Trophoblast cell (in vitro differentiated cells and primary cell): ENCODE results near the gene TCEANC2.
A peak's percentile ranks its signal among the peaks of the same experiment; 100 is the strongest.

Source experiments
- DNase-seq, 2 donors: peaks; one replicate each; pipeline ENCODE4 v3.0.0-alpha.2; 2016
- H2AFZ ChIP-seq: 2 replicates; pipeline ENCODE4 v1.6.1; 2013; ENCODE audit warnings: low read length, moderate library complexity, mild to moderate bottlenecking; ENCODE audit not compliant: insufficient read depth, poor library complexity
- H2AK5ac ChIP-seq: 2 replicates; pipeline ENCODE4 v1.6.1; 2013; ENCODE audit warnings: mild to moderate bottlenecking, low read length
- H2BK120ac ChIP-seq: 2 replicates; pipeline ENCODE4 v1.6.1; 2013; ENCODE audit warnings: low read length, mild to moderate bottlenecking, moderate library complexity; ENCODE audit not compliant: insufficient read depth, poor library complexity
- H2BK12ac ChIP-seq: 2 replicates; pipeline ENCODE4 v1.6.1; 2013; ENCODE audit warnings: mild to moderate bottlenecking, low read length, moderate library complexity
- H2BK5ac ChIP-seq: 2 replicates; pipeline ENCODE4 v1.6.1; 2013; ENCODE audit warnings: low read length, low read depth, moderate library complexity, mild to moderate bottlenecking; ENCODE audit not compliant: poor library complexity
- H3K14ac ChIP-seq: 2 replicates; pipeline ENCODE4 v1.6.1; 2013; ENCODE audit warnings: mild to moderate bottlenecking, low read length
- H3K18ac ChIP-seq: 2 replicates; pipeline ENCODE4 v1.6.1; 2013; ENCODE audit warnings: mild to moderate bottlenecking, low read length
- H3K23ac ChIP-seq: 2 replicates; pipeline ENCODE4 v1.6.1; 2013; ENCODE audit warnings: low read length
- H3K27ac ChIP-seq: 2 replicates; pipeline ENCODE4 v1.5.1; 2013; ENCODE audit warnings: low read depth, mild to moderate bottlenecking, inconsistent platforms, low read length, moderate library complexity
- H3K27me3 ChIP-seq: 2 replicates; pipeline ENCODE4 v1.6.1; 2013; ENCODE audit warnings: inconsistent platforms, mild to moderate bottlenecking, low read length, moderate library complexity; ENCODE audit not compliant: insufficient read depth
- H3K36me3 ChIP-seq, 2 experiments: 1 replicate in 1 of 2; 2 replicates in 1 of 2; pipeline ENCODE4 v1.6.1; 2013; ENCODE audit warnings: low read length in 2 of 2, mild to moderate bottlenecking in 2 of 2, moderate library complexity in 1 of 2; ENCODE audit not compliant: insufficient read depth in 2 of 2, control insufficient read depth in 1 of 2
- H3K4ac ChIP-seq: 2 replicates; pipeline ENCODE4 v1.6.1; 2013; ENCODE audit warnings: low read depth, mild to moderate bottlenecking, low read length, moderate library complexity
- H3K4me1 ChIP-seq, 2 experiments: 1 replicate in 1 of 2; 2 replicates in 1 of 2; pipeline ENCODE4 v1.6.1; 2013; ENCODE audit warnings: low read length in 2 of 2, mild to moderate bottlenecking in 2 of 2, moderate library complexity in 1 of 2; ENCODE audit not compliant: insufficient read depth in 2 of 2, control insufficient read depth in 1 of 2
- H3K4me2 ChIP-seq: 2 replicates; pipeline ENCODE4 v1.6.1; 2013; ENCODE audit warnings: inconsistent platforms, mild to moderate bottlenecking, low read length, moderate library complexity
- H3K4me3 ChIP-seq: 2 replicates; pipeline ENCODE4 v1.5.1; 2013; ENCODE audit warnings: mild to moderate bottlenecking, low read depth, low read length, inconsistent platforms
- H3K79me1 ChIP-seq: one replicate; pipeline ENCODE4 v1.6.1; 2013; ENCODE audit warnings: low read length
- H3K79me2 ChIP-seq: 2 replicates; pipeline ENCODE4 v1.6.1; 2013; ENCODE audit warnings: low read length, mild to moderate bottlenecking; ENCODE audit not compliant: control insufficient read depth, insufficient read depth, poor library complexity
- H3K9ac ChIP-seq: 2 replicates; pipeline ENCODE4 v1.6.1; 2013; ENCODE audit warnings: mild to moderate bottlenecking, low read length
- H3K9me3 ChIP-seq: 2 replicates; pipeline ENCODE4 v1.6.1; 2013; ENCODE audit warnings: low read depth, mild to moderate bottlenecking, control low read depth, inconsistent platforms, low read length; ENCODE audit not compliant: insufficient read depth
- H4K12ac ChIP-seq: 2 replicates; pipeline ENCODE4 v1.6.1; 2013; ENCODE audit warnings: low read depth, mild to moderate bottlenecking, low read length, moderate library complexity
- H4K8ac ChIP-seq: 2 replicates; pipeline ENCODE4 v1.6.1; 2013; ENCODE audit warnings: low read depth, mild to moderate bottlenecking, low read length, moderate library complexity
- H4K91ac ChIP-seq: one replicate; pipeline ENCODE4 v1.6.1; 2013; ENCODE audit warnings: low read depth, mild to moderate bottlenecking, low read length, moderate library complexity
- WGBS: extraction: QIAGEN DNeasy Blood & Tissue Kit; methylation state at CpG from one replicate; pipeline ENCODE4 v1.1.7; 2013; ENCODE audit warnings: missing lambda C conversion rate; ENCODE audit not compliant: insufficient read length, insufficient coverage; ENCODE audit errors: extremely low coverage; 5-methylcytosine and 5-hydroxymethylcytosine counted together

Gene TCEANC2

GRCh38 chr1:54132495-54132894, 79.1 kb downstream of the TCEANC2 start:
- no peaks in the 10 kb centered on the region for H3K27me3 ChIP-seq

GRCh38 chr1:54134295-54134694, 80.9 kb downstream of the TCEANC2 start:
- Histone ChIP-seq H2AK5ac (peak overlapping the region; percentile 1), H2BK120ac (peak overlapping the region; percentile 61), H3K79me1 (peaks cover 36% of the 10 kb centered on the region), H4K91ac (peak overlapping the region; percentile 29), H3K18ac (no peak overlapping the region), H3K4me1 (peaks cover 19 to 31% of the 10 kb centered on the region in 2 experiments), H3K27ac (no peak overlapping the region), H3K23ac (no peak overlapping the region), H3K9ac (no peak overlapping the region), H3K79me2 (peaks cover 11% of the 10 kb centered on the region), H3K9me3 (peaks cover 2% of the 10 kb centered on the region), H3K36me3 (no peaks in the 10 kb centered on the region), H3K14ac (peak overlapping the region; percentile 10), H3K4me3 (no peak overlapping the region), H2AFZ (no peak overlapping the region), H3K4ac (no peak overlapping the region), H4K8ac (no peak overlapping the region), H2BK12ac (peak overlapping the region; percentile 58), H3K27me3 (no peaks in the 10 kb centered on the region), H4K12ac (no peak overlapping the region), H3K4me2 (no peak overlapping the region), H2BK5ac (no peak overlapping the region)
- no CpG with 5 or more reads among the region's 6 CpGs for WGBS
- no peak for DNase-seq

More at GRCh38 chr1:54132495-54132894, 79.1 kb downstream of the TCEANC2 start:
- Histone ChIP-seq H3K4me1 (peaks cover 11 to 20% of the 10 kb centered on the region in 2 experiments), H3K9ac (no peak overlapping the region), H3K14ac (no peak overlapping the region), H3K4me3 (no peak overlapping the region), H2BK5ac (no peak overlapping the region), H2BK12ac (peak overlapping the region; percentile 12), H4K91ac (peak overlapping the region; percentile 7), H3K23ac (no peak overlapping the region), H3K36me3 (no peaks in the 10 kb centered on the region), H2AFZ (no peak overlapping the region), H4K8ac (no peak overlapping the region), H3K18ac (no peak overlapping the region), H3K4me2 (no peak overlapping the region), H3K9me3 (peaks cover 2% of the 10 kb centered on the region), H2AK5ac (no peak overlapping the region), H3K4ac (no peak overlapping the region), H3K79me1 (peaks cover 24% of the 10 kb centered on the region), H2BK120ac (no peak overlapping the region), H3K79me2 (peaks cover 8% of the 10 kb centered on the region), H4K12ac (no peak overlapping the region), H3K27ac (no peak overlapping the region)
- WGBS = no CpG with 5 or more reads among the region's 2 CpGs
- DNase-seq = peak; percentile 4 to 60

GRCh38 chr1:54135436-54136120, 82.2 kb downstream of the TCEANC2 start:
- H3K9me3 ChIP-seq = peaks cover 2% of the 10 kb centered on the region
- H2BK120ac ChIP-seq = peak overlapping the region; percentile 99
- DNase-seq = peak in 1 of 2 donors; percentile 63
- H3K4me3 ChIP-seq = no peak overlapping the region
- H3K27me3 ChIP-seq = no peaks in the 10 kb centered on the region
- peak overlapping the region; percentile 88 for H3K18ac ChIP-seq
- no peak overlapping the region for H3K4me2 ChIP-seq
- peaks cover 19 to 31% of the 10 kb centered on the region in 2 experiments for H3K4me1 ChIP-seq
- peak overlapping the region; percentile 98 for H2BK12ac ChIP-seq
- peak overlapping the region; percentile 83 for H4K8ac ChIP-seq
- H3K9ac ChIP-seq = no peak overlapping the region
- H3K14ac ChIP-seq = peak overlapping the region; percentile 92
- H2BK5ac ChIP-seq = peak overlapping the region; percentile 92
- no peaks in the 10 kb centered on the region for H3K36me3 ChIP-seq
- H4K12ac ChIP-seq = peak overlapping the region; percentile 17
- H2AFZ ChIP-seq = no peak overlapping the region
- peak overlapping the region; percentile 97 for H3K27ac ChIP-seq
- peak overlapping the region; percentile 72 for H3K4ac ChIP-seq
- H3K79me2 ChIP-seq = peaks cover 11% of the 10 kb centered on the region
- H3K23ac ChIP-seq = no peak overlapping the region
- H2AK5ac ChIP-seq = peak overlapping the region; percentile 47
- WGBS = no CpG with 5 or more reads among the region's 5 CpGs
- H3K79me1 ChIP-seq = peaks cover 36% of the 10 kb centered on the region
- H4K91ac ChIP-seq = peak overlapping the region; percentile 90

GRCh38 chr1:54136269-54136896, 83.0 kb downstream of the TCEANC2 start:
- WGBS = no CpG with 5 or more reads among the region's 17 CpGs

More at GRCh38 chr1:54136269-54136896, 83.0 kb downstream of the TCEANC2 start:
- H3K4me3 ChIP-seq = no peak overlapping the region
- peak overlapping the region; percentile 88 for H3K18ac ChIP-seq
- H3K4ac ChIP-seq = peak overlapping the region; percentile 72
- H2AFZ ChIP-seq = peak overlapping the region; percentile 55
- H3K36me3 ChIP-seq = no peaks in the 10 kb centered on the region
- peaks cover 36% of the 10 kb centered on the region for H3K79me1 ChIP-seq
- H2BK120ac ChIP-seq = peak overlapping the region; percentile 99
- H2AK5ac ChIP-seq = peak overlapping the region; percentile 72
- H3K79me2 ChIP-seq = peaks cover 11% of the 10 kb centered on the region
- H3K4me2 ChIP-seq = no peak overlapping the region
- H3K27ac ChIP-seq = peak overlapping the region; percentile 97
- peak overlapping the region; percentile 98 for H2BK12ac ChIP-seq
- H3K23ac ChIP-seq = no peak overlapping the region
- DNase-seq = no peak
- peak overlapping the region; percentile 92 for H3K14ac ChIP-seq
- peaks cover 4% of the 10 kb centered on the region for H3K9me3 ChIP-seq
- peak overlapping the region; percentile 83 for H4K8ac ChIP-seq
- H4K91ac ChIP-seq = peak overlapping the region; percentile 90
- peak overlapping the region; percentile 92 for H2BK5ac ChIP-seq
- H3K9ac ChIP-seq = no peak overlapping the region
- peaks cover 19 to 31% of the 10 kb centered on the region in 2 experiments for H3K4me1 ChIP-seq
- H3K27me3 ChIP-seq = no peaks in the 10 kb centered on the region
- peak overlapping the region; percentile 17 for H4K12ac ChIP-seq
